WI38 (cell line): ENCODE measurements around the gene MAP7D3.

ENCODE experiments used
- H3K4me3 ChIP-seq: 2 replicates; pipeline ENCODE4 v1.5.1; 2011; ENCODE audit warnings: low read depth, mild to moderate bottlenecking, control low read depth, low read length
- TF ChIP-seq, protein P1 (sequence below): IDR thresholded peaks from 2 replicates; pipeline ENCODE4 v1.5.1; 2012; ENCODE audit warnings: low read depth, mild to moderate bottlenecking, control low read depth, low read length

The MAP7D3 gene

DNA sequence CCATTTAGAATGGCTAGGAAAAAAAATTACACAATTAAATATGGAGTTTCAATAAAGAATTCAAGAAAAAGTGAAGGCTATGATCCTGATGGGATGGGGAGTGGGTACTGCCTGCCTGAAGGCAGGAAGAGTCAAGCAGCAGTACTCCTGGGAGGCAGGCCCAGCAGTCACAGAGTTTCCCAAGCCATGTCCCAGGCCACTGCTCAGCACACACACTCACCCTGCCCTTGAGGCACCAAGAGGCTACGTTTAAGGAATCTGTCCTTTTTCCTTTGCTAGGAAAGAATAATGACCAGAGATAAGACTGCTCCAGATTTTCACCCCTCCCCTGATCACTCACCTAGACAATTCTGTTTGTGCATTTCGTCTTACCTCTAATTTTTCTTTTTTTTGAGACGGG lies 30.2 kb downstream of the MAP7D3 start:
- H3K4me3 ChIP-seq = no peak overlapping the region
- TF ChIP-seq, protein P1, sequence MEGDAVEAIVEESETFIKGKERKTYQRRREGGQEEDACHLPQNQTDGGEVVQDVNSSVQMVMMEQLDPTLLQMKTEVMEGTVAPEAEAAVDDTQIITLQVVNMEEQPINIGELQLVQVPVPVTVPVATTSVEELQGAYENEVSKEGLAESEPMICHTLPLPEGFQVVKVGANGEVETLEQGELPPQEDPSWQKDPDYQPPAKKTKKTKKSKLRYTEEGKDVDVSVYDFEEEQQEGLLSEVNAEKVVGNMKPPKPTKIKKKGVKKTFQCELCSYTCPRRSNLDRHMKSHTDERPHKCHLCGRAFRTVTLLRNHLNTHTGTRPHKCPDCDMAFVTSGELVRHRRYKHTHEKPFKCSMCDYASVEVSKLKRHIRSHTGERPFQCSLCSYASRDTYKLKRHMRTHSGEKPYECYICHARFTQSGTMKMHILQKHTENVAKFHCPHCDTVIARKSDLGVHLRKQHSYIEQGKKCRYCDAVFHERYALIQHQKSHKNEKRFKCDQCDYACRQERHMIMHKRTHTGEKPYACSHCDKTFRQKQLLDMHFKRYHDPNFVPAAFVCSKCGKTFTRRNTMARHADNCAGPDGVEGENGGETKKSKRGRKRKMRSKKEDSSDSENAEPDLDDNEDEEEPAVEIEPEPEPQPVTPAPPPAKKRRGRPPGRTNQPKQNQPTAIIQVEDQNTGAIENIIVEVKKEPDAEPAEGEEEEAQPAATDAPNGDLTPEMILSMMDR = no peak

DNA sequence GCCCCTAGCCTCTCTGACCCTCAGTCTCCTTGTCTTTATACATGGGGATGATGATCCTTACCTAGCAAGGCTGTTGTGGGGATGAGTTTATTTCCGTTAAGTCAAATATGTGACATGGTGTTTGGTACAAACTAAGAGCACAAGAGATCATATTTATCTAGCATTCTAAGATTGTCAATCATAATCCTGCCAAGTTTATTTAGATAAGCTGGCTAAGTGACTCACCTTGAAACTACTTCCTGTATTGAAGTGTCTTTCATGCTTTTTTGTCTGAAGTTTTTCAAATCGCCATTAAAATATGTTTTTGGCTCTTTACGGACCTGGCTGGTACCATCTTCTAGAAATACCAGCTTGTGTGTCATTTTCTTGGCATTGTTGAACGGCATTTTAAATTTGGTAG lies 30.7 kb downstream of the MAP7D3 start:
- H3K4me3 ChIP-seq = no peak overlapping the region
- TF ChIP-seq, protein P1 = no peak

DNA sequence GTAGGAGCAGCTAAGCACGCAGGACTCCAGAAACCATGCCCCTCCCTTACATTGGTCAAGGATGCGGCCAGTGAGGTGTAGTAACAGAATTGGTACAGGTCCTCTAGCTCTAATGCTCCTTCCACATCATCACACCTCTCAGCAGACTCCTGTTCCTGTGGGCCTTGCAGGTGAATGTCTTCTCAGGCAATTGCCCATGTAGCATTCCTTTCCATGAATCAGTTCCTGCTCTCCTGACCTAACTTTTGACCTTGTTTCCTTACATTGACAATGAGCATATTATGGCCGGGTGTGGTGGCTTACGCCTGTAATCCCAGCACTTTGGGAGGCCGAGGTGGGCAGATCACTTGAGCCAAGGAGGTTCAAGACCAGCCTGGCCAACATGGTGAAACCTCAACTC lies 31.3 kb downstream of the MAP7D3 start:
- H3K4me3 ChIP-seq = no peak overlapping the region
- TF ChIP-seq, protein P1 = no peak

DNA sequence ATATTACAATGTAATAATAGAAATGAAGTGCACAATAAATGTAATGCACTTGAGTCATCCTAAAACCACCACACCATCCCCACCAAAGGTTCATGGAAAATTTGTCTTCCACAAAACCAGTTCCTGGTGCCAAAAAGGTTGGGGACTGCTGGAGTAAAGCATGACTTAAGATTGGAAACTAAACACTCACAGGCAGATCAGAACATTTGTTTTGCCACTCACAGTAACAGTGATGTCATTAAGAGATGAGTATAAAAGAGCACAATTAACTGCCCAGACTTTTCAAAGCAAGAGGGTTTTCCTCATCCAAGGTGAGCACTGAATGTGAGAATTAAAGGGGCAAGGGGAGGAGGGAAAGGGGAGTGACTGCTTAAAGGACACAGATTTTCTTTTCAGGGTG lies 35.6 kb downstream of the MAP7D3 start:
- TF ChIP-seq, protein P1 = no peak
- H3K4me3 ChIP-seq = no peak overlapping the region

DNA sequence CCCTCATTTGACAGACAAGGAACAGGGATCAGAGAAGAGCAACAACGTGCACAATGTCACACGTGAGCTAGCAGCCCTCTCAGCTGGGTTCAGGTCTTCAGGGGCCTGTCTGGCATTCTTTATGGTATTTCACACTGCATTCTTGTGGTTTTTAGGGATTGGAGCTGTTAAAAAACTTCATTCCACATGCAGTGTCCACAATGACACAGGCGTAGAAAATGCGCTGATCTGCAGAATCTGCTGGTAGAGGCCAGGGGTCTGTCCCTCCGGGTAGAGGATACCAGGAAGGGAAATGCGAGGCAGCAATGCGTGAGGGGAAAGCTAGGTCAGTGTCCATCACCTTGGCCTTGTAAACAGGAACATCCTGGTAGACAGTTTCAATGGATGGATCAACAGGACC lies 36.6 kb downstream of the MAP7D3 start:
- TF ChIP-seq, protein P1 = no peak
- H3K4me3 ChIP-seq = no peak overlapping the region

DNA sequence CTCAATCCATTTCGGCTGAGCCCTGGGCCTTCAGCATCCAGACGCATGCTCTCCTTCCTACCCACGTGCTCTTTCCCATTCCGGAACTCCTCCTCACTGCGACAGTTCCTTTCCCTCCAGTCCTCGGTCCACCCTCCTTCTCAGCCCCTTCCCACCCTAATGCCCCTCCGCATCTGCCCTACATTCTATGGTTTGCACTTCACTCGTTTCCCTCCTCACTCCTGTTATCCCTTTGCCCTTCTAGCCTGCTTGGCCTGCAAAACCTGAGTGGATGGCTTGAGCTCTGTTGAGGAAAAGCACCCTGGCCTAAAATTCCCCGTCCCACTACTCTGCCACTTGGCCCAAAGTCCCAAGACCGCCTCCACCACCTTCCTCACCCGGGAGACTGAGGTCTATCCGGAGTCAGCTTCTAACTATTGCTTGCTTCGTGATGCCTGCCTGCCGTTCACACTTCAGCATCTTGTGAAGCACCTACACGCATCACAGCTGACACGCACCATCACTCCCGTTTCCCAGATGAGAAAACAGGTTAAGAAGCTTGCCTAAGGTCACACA lies 38.6 kb downstream of the MAP7D3 start:
- TF ChIP-seq, protein P1 = no peak
- no peak overlapping the region for H3K4me3 ChIP-seq

DNA sequence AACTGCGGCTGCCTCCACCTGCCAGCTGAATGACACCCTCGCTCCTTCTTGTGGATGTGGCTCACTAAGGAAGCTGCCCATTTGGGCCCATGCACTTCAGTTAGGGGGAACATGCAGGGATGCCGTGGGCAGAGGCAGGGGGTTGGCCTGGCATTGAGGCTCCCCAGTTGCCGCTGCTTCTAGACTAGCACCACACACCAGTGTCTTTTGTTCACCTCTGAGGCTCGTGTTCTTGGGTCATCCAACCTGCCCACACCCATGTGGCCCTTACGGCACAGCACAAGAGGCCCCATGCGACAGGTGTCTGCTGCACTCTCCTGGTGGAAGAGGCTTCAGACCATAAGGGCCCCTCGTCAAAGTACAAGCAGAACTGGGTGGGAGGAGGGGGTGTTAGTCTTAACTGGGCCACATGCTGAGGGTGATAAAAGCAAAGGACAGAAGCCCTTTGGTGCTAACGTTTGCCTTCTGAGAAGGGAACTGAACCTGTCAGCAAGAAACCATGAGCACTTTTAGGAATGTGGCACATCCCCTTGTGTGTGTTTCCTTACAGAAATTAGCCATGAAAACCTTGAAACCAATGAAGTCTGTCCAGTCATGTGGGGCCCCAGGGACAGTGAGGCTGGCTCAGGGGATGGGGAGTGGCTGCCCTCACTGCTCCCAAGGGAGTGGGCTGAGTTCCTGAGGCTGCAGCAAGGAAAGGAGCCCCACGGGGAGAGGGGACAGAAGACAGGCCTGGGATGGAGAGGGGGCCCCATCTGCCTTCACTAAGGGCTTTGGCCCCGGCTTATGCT lies 39.2 kb downstream of the MAP7D3 start:
- H3K4me3 ChIP-seq = no peak overlapping the region
- TF ChIP-seq, protein P1 = no peak
